Activated gamma-delta T cell treated with Interleukin-2 at 50 U/mL for 16 hours (primary cell): ENCODE measurements around the gene HOXD11.

Experiments
- DNase-seq: peaks from one replicate; pipeline ENCODE4 v3.0.0-alpha.2; 2020

HOXD11 gene

GRCh38 chr2:176081837-176082524 lies 25.1 kb upstream of the HOXD11 start:
- DNase-seq, result no peak

GRCh38 chr2:176082525-176082823 lies 24.6 kb upstream of the HOXD11 start:
- no peak for DNase-seq

- DNase-seq, result no peak
Observed at GRCh38 chr2:176082824-176083751, 24.0 kb upstream of the HOXD11 start.

GRCh38 chr2:176083796-176084261 lies 23.3 kb upstream of the HOXD11 start, which contains the start of gene EVX2:
Gene EVX2 (minus strand): TSS chr2:176083962. CDS start chr2:176083776, 186 bp downstream.
- DNase-seq, result no peak

GRCh38 chr2:176084611-176085119 lies 22.4 kb upstream of the HOXD11 start:
- DNase-seq, result no peak

GRCh38 chr2:176085120-176085788 lies 21.8 kb upstream of the HOXD11 start:
- no peak for DNase-seq

GRCh38 chr2:176085861-176086771 lies 21.0 kb upstream of the HOXD11 start:
- DNase-seq, result no peak

- no peak for DNase-seq
Observed at GRCh38 chr2:176087330-176088047, 19.6 kb upstream of the HOXD11 start.

- no peak for DNase-seq
Observed at GRCh38 chr2:176088048-176088936, 18.8 kb upstream of the HOXD11 start.

- DNase-seq, result no peak
Observed at GRCh38 chr2:176088937-176089842, 17.9 kb upstream of the HOXD11 start.

GRCh38 chr2:176089843-176090395 lies 17.2 kb upstream of the HOXD11 start:
- DNase-seq, result no peak

GRCh38 chr2:176090862-176091261 lies 16.2 kb upstream of the HOXD11 start:
- no peak for DNase-seq

- no peak for DNase-seq
Observed at GRCh38 chr2:176091329-176092258, 15.5 kb upstream of the HOXD11 start.

- no peak for DNase-seq
Observed at GRCh38 chr2:176092270-176093144, 14.6 kb upstream of the HOXD11 start, which contains the start of gene HOXD13. Gene HOXD13 (plus strand): TSS chr2:176092721. CDS start chr2:176092891, 170 bp downstream.

- no peak for DNase-seq
Observed at GRCh38 chr2:176093145-176093897, 13.8 kb upstream of the HOXD11 start.

- DNase-seq, result no peak
Observed at GRCh38 chr2:176093898-176094249, 13.2 kb upstream of the HOXD11 start.
